ENCODE measurements around the gene PEX10.
"Not testable (repeated sequence)": the region's sequence is repeated elsewhere in the genome, so short reads cannot be mapped to it uniquely, and the experiment has no call there.

- TF ChIP-seq TAF1 (IDR thresholded peaks at IDR 0.05; ENCODE audit: low read depth, low read length); SPI1 (IDR thresholded peaks at IDR 0.05; ENCODE audit: low read depth, low read length); POLR2A (IDR thresholded peaks at IDR 0.05; ENCODE audit: low read depth, low read length); POLR2AphosphoS5 (IDR thresholded peaks at IDR 0.05; ENCODE audit: low read depth, low read length); PAX5 (IDR thresholded peaks at IDR 0.05; ENCODE audit: insufficient read depth, low read length, severe bottlenecking); POU2F2 (IDR thresholded peaks at IDR 0.05; ENCODE audit: low read depth, low read length): not testable (repeated sequence)
Measured at GRCh38 chr1:2459102-2459753, 46.9 kb upstream of the PEX10 start.
